Gastrocnemius medialis (tissue), 4 donors: Measurements from ENCODE around the gene BLVRB.

Experiments used
- POLR2A ChIP-seq, 2 donors: fragments of 450-650 bp; IDR thresholded peaks; one replicate each; pipeline ENCODE4 v1.6.1; 2017; ENCODE audit warnings: antibody characterized with exemption in 2 of 2, mild to moderate bottlenecking in 2 of 2, moderate library complexity in 2 of 2
- TF ChIP-seq, protein P1 (sequence below), 5 experiments: fragments of 450-650 bp in 3 of 5; fragments of 200-600 bp in 2 of 5; sonication (generic) in 2 of 5; IDR thresholded peaks in 4 of 5; conservative IDR thresholded peaks in 1 of 5; 1 replicate in 4 of 5; 2 replicates in 1 of 5; pipeline ENCODE4 v1.5.1; 2016 to 2019; ENCODE audit warnings: antibody characterized with exemption in 5 of 5, mild to moderate bottlenecking in 3 of 5, moderate library complexity in 3 of 5

- TF ChIP-seq, protein P1, sequence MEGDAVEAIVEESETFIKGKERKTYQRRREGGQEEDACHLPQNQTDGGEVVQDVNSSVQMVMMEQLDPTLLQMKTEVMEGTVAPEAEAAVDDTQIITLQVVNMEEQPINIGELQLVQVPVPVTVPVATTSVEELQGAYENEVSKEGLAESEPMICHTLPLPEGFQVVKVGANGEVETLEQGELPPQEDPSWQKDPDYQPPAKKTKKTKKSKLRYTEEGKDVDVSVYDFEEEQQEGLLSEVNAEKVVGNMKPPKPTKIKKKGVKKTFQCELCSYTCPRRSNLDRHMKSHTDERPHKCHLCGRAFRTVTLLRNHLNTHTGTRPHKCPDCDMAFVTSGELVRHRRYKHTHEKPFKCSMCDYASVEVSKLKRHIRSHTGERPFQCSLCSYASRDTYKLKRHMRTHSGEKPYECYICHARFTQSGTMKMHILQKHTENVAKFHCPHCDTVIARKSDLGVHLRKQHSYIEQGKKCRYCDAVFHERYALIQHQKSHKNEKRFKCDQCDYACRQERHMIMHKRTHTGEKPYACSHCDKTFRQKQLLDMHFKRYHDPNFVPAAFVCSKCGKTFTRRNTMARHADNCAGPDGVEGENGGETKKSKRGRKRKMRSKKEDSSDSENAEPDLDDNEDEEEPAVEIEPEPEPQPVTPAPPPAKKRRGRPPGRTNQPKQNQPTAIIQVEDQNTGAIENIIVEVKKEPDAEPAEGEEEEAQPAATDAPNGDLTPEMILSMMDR (IDR thresholded peaks at IDR 0.05 in 4 of 5, conservative IDR thresholded peaks at IDR 0.05 in 1 of 5), result no peak
- TF ChIP-seq POLR2A (IDR thresholded peaks at IDR 0.05), result no peak
These were observed 31.7 kb upstream of the BLVRB start for GRCh38 chr19:40497214-40497613.
